HG02885 (cell line): ENCODE results near the gene ZZZ3.
A peak's percentile ranks its signal among the peaks of the same experiment; 100 is the strongest.
"Not testable (repeated sequence)": the region's sequence is repeated elsewhere in the genome, so short reads cannot be mapped to it uniquely, and the experiment has no call there.

Experiments
- ATAC-seq: cut with Tn5 transposase; IDR thresholded peaks from one replicate; pipeline ENCODE4 v1.9.1; 2021; ENCODE audit warnings: mild to moderate bottlenecking; ENCODE audit not compliant: unreplicated experiment, poor library complexity

The ZZZ3 gene

GRCh38 chr1:77672374-77672773, 10.1 kb downstream of the ZZZ3 start:
- peak; percentile 42 for ATAC-seq

DNA sequence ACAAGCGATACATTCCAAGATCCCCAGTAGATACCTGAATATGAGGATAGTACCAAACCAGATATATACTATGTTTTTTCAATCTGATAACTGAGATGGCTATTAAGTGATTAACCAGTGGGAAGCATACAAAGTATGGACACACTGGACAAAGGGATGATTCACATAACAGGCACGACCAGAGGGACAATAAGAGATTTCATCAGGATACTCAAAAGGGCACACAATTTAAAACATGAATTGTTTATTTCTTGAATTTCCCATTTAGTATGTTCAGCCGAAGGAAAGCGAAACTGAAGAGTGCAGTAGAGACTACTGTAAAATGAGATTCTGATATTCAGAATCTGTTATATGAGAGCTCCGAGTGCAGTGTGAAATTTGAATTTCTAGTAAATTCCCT, 10.6 kb downstream of the ZZZ3 start:
- ATAC-seq = peak; percentile 46

DNA sequence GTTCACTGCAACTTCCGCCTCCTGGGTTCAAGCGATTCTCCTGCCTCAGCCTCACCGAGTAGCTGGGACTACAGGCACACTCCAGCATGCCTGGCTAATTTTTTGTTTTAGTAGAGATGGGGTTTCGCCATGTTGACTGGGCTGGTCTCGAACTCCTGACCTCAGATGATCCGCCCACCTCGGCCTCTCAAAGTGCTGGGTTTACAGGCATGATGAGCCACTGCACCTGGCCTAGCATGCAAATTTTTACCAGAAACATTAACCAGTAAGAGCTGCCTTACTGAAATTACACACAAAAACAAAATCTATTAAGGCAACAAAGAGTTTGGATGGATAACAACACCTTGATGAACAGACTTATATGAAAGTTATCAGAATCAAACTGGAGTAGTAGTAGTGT, 12.1 kb downstream of the ZZZ3 start:
- ATAC-seq = no peak

GRCh38 chr1:77668924-77669449, 13.5 kb downstream of the ZZZ3 start:
- no peak for ATAC-seq

DNA sequence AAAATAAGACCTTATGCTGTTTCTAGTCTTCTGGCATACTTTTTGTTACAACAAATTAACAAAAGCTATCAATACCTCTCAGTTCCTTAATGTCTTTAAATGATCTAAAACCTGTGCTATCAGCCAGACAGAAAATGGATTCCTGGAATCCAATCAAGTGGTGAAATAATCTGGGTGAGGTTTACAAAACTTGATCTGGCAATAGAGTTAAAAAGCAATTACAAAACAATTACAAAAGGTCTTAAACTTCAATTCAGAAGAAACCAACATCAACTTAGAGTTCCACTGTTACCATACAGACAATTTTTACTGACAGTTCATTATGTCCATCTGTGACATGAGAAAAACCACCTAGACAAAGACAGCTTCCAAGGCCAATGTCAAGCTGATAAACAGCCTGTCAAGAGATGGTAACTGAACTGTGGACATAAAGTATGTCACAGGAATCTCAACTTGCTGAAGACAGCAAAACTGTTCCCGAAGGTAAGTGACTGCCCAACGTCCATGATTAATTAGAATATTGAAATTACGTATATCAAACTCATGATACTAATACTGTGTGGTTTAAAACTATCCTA, 17.4 kb downstream of the ZZZ3 start:
- ATAC-seq = no peak

GRCh38 chr1:77661696-77662095, 20.8 kb downstream of the ZZZ3 start:
- ATAC-seq = no peak

GRCh38 chr1:77659879-77660593, 22.4 kb downstream of the ZZZ3 start:
- peak; percentile 26 for ATAC-seq

GRCh38 chr1:77658271-77658670, 24.2 kb downstream of the ZZZ3 start:
- no peak for ATAC-seq

- peak; percentile 48 for ATAC-seq
Observed at GRCh38 chr1:77655431-77655974, 27.0 kb downstream of the ZZZ3 start.

DNA sequence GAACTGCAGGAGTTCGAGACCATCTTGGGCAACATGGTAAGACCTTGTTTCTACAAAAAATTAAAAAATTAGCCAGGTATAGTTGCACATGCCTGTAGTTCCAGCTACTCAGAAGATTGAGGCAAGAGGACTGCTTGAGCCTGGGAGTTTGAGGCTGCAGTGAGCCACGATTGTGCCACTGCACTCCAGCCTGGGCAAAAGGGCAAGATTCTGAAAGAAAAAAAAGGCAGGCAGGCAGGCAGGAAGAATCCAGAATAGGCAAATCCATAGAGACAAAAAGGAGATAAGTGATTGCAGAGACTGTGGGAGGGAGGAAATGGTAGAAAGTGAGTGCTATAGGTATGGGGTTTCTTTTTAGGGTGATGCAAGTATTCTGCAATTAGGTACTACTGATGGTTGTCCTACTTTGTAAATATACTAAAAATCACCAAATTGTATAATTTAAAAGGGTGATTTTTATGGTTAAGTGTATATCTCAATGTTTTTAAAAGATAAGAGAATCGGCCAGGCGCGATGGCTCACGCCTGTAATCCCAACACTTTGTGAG, 29.4 kb downstream of the ZZZ3 start:
- ATAC-seq = no peak

- no peak for ATAC-seq
Observed at GRCh38 chr1:77652268-77652667, 30.2 kb downstream of the ZZZ3 start.

GRCh38 chr1:77649127-77649526, 33.3 kb downstream of the ZZZ3 start:
- no peak for ATAC-seq

DNA sequence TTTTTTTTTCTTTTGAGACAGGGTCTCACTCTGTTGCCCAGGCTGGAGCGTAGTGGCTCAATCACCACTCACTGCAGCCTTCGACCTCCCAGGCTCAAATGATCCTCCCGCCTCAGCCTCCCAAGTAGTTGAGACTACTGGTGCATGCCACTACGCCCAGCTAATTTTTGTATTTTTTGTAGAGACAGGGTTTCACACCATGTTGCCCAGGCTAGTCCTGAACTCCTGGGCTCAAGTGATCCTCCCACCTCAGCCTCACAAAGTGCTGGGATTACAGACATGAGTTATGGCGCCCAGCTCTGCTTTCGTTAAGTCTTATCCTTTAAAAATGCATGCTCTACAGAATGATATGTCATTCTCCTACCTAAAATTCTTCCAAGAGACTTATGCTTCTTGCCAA, 36.2 kb downstream of the ZZZ3 start:
- ATAC-seq = not testable (repeated sequence)

DNA sequence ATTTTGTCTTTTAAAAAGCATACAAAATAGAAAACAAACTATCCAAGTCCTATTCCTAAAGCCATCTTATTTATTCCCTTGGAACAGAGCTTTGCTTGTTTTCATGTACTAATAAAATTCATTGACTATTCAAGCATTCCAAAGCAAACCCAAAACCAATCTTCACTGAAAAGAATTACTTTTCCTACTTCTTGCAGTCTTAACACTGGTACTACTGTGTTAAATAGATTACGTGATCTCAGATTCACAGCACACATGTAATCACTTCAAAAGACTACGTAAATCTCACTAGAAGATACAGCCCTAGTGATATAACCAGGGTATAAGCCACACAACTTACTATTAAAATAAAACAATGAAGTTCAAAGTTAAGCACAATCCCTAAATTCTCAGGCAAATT, 39.0 kb downstream of the ZZZ3 start:
- no peak for ATAC-seq

DNA sequence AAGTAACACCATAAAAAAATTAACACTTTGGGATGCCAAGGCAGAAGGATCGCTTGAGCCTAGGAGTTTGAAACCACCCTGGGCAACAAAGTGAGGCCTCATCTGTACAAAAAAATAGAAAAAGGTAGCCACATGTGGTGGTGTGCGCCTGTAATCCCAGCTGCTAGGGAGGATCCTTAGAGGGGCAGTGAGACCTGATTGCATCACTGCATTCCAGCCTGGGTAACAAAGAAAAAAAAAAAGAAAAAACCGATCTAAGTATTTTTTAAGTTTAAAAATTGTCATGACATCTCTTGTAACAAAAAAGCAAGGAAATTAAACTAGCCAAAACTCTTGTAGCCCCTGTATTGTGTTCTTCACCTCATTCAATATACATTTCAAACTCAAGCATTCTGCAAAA, 39.5 kb downstream of the ZZZ3 start:
- no peak for ATAC-seq

DNA sequence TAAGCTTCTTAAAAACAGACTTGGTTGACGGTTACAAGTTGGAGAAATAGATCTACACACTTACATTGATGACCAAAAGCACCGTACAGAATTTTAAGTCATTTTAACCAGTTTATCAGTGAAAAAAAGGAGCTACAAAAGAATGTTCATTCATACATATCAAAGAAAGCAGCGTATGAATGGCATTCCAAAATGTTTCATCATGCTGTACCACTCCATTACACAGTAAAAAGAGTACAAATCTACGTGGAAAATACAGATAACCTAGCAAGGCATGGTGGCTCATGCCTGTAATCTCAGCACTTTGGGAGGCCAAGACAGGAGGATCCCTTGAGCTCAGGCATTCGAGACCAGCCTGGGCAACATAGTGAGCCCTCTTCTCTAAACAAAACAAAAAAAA, 40.3 kb downstream of the ZZZ3 start:
- no peak for ATAC-seq

- no peak for ATAC-seq
Observed at GRCh38 chr1:77639557-77640069, 42.8 kb downstream of the ZZZ3 start.

GRCh38 chr1:77639056-77639455, 43.4 kb downstream of the ZZZ3 start:
- no peak for ATAC-seq

- no peak for ATAC-seq
Observed at GRCh38 chr1:77636864-77637263, 45.6 kb downstream of the ZZZ3 start.
